Osteocyte (in vitro differentiated cells): ENCODE data around the gene SPINT1. TPM values are rescaled to one million over a fixed set of nuclear protein-coding genes. Genes with fewer than 3 reads are reported as not detected.

Experiments used
- DNase-seq: peaks from one replicate; pipeline ENCODE4 v3.0.0; 2021; ENCODE audit warnings: mixed read lengths; ENCODE audit not compliant: unreplicated experiment; ENCODE audit errors: extremely low spot score
- H3K27ac Mint-ChIP-seq: one replicate; pipeline ENCODE4 v1.8.0; 2021; ENCODE audit warnings: mild to moderate bottlenecking, mixed read lengths; ENCODE audit not compliant: unreplicated experiment
- H3K27me3 Mint-ChIP-seq: one replicate; pipeline ENCODE4 v1.8.0; 2021; ENCODE audit warnings: mixed read lengths; ENCODE audit not compliant: unreplicated experiment
- H3K36me3 Mint-ChIP-seq: one replicate; pipeline ENCODE4 v1.8.0; 2021; ENCODE audit warnings: mixed read lengths; ENCODE audit not compliant: unreplicated experiment
- H3K4me1 Mint-ChIP-seq: one replicate; pipeline ENCODE4 v1.8.0; 2021; ENCODE audit warnings: mixed read lengths; ENCODE audit not compliant: unreplicated experiment
- H3K4me3 Mint-ChIP-seq: one replicate; pipeline ENCODE4 v1.8.0; 2021; ENCODE audit warnings: mild to moderate bottlenecking, moderate library complexity, mixed read lengths; ENCODE audit not compliant: unreplicated experiment
- H3K9me3 Mint-ChIP-seq: one replicate; pipeline ENCODE4 v1.8.0; 2021; ENCODE audit warnings: mixed read lengths; ENCODE audit not compliant: unreplicated experiment
- CTCF ChIP-seq: fragments of 200-600 bp; sonication (generic); IDR thresholded peaks from 2 replicates; pipeline ENCODE4 v1.5.0; 2021; ENCODE audit warnings: antibody characterized with exemption, mild to moderate bottlenecking, moderate library complexity
- total RNA-seq: library from RNA; stranded (reverse); gene quantifications from 2 replicates; pipeline ENCODE4 v1.2.1, GENCODE V29; 2021

The SPINT1 gene
- total RNA-seq, 1 donor from 2014 or later, result 5.5 TPM

GRCh38 chr15:40904552-40905201 is 60.8 kb downstream of the SPINT1 start:
- Mint-ChIP-seq H3K4me3 (no peak overlapping the region), H3K27ac (peak overlapping the region; percentile 27), H3K27me3 (no peaks in the 10 kb centered on the region), H3K36me3 (peaks cover 14% of the 10 kb centered on the region), H3K4me1 (peaks cover 26% of the 10 kb centered on the region), H3K9me3 (no peaks in the 10 kb centered on the region)
- TF ChIP-seq CTCF, result no peak
- DNase-seq, result no peak

- Mint-ChIP-seq H3K9me3 (no peaks in the 10 kb centered on the region), H3K4me3 (peak overlapping the region; percentile 18), H3K27ac (peak overlapping the region; percentile 76), H3K36me3 (peaks cover 10% of the 10 kb centered on the region), H3K27me3 (no peaks in the 10 kb centered on the region), H3K4me1 (peaks cover 31% of the 10 kb centered on the region)
- peak; percentile 94 for DNase-seq
- peak; percentile 90 for TF ChIP-seq CTCF
Observed at GRCh38 chr15:40906091-40906990, 62.5 kb downstream of the SPINT1 start.

- Mint-ChIP-seq H3K9me3 (no peaks in the 10 kb centered on the region), H3K36me3 (peaks cover 10% of the 10 kb centered on the region), H3K27me3 (no peaks in the 10 kb centered on the region), H3K4me1 (peaks cover 31% of the 10 kb centered on the region), H3K4me3 (no peak overlapping the region), H3K27ac (peak overlapping the region; percentile 23)
- no peak for DNase-seq
- TF ChIP-seq CTCF, result no peak
Observed at GRCh38 chr15:40906991-40907802, 63.3 kb downstream of the SPINT1 start.

Other genes starting within 250 kb of the SPINT1 start
- 5.6 and 6.2 TPM in 2 replicates for gene KNL1, start 249.8 kb upstream of the SPINT1 start, total RNA-seq
- gene RAD51, start 148.9 kb upstream of the SPINT1 start, total RNA-seq, result 8.5 and 8.6 TPM in 2 replicates
- 30.2 and 35.6 TPM in 2 replicates for gene RMDN3, start 88.8 kb upstream of the SPINT1 start, total RNA-seq
- 3.8 and 5.1 TPM in 2 replicates for gene GCHFR, start 80.0 kb upstream of the SPINT1 start, total RNA-seq
- gene C15orf62, start 74.1 kb upstream of the SPINT1 start, total RNA-seq, result not detected in 2 replicates
- gene ZFYVE19, start 37.0 kb upstream of the SPINT1 start, total RNA-seq, result 21.1 and 23.6 TPM in 2 replicates
- 38.1 and 39.8 TPM in 2 replicates for gene DNAJC17, start 36.6 kb upstream of the SPINT1 start, total RNA-seq
- gene PPP1R14D, start 15.3 kb upstream of the SPINT1 start, total RNA-seq, result not detected in 2 replicates
- 0.34 and 0.46 TPM in 2 replicates for gene RHOV, start 30.2 kb downstream of the SPINT1 start, total RNA-seq
- 36.7 and 40.5 TPM in 2 replicates for gene VPS18, start 50.4 kb downstream of the SPINT1 start, total RNA-seq
- 0.39 and 0.54 TPM in 2 replicates for gene DLL4, start 85.3 kb downstream of the SPINT1 start, total RNA-seq
- gene CHAC1, start 109.4 kb downstream of the SPINT1 start, total RNA-seq, result 33.3 and 39.3 TPM in 2 replicates